K562 (cell line): ENCODE measurements around the gene REX1BD.

Source experiments
- JUND ChIP-seq, 2 experiments: IDR thresholded peaks; 2 replicates in 1 of 2; 3 replicates in 1 of 2; pipeline ENCODE4 v1.6.1; 2011; ENCODE audit warnings: borderline replicate concordance in 2 of 2, low read depth in 2 of 2, low read length in 2 of 2, improper control_type of control experiment in 1 of 2, missing biosample characterization in 1 of 2, missing genetic modification characterization in 1 of 2, missing genetic modification reagents in 1 of 2
- KDM1A ChIP-seq, 2 experiments: fragments of 450-650 bp; IDR thresholded peaks; 2 replicates each; pipeline ENCODE4 v1.6.1; 2016; ENCODE audit warnings: mild to moderate bottlenecking in 2 of 2
- NELFE ChIP-seq: IDR thresholded peaks from 2 replicates; pipeline ENCODE4 v1.6.1; 2011; ENCODE audit warnings: mild to moderate bottlenecking; ENCODE audit not compliant: insufficient read depth, insufficient read length
- PTBP1 ChIP-seq: fragments of 200-400 bp; formaldehyde crosslinking; IDR thresholded peaks from 2 replicates; pipeline ENCODE4 v1.6.1; 2017; ENCODE audit warnings: low read depth, low read length
- RBM25 ChIP-seq: fragments of 200-400 bp; formaldehyde crosslinking; IDR thresholded peaks from 2 replicates; pipeline ENCODE4 v1.6.1; 2018; ENCODE audit warnings: low read length, low read depth, moderate library complexity; ENCODE audit not compliant: severe bottlenecking
- SPI1 ChIP-seq: IDR thresholded peaks from 2 replicates; pipeline ENCODE4 v1.6.1; 2011; ENCODE audit warnings: low read depth, low read length, control low read depth, borderline replicate concordance
- TF ChIP-seq, protein P1 (sequence below), 3 experiments: IDR thresholded peaks in 2 of 3; conservative IDR thresholded peaks in 1 of 3; 2 replicates each; pipeline ENCODE4 v1.5.1; 2011 to 2012; ENCODE audit warnings: low read length in 3 of 3, mild to moderate bottlenecking in 3 of 3, control low read depth in 2 of 3, improper control_type of control experiment in 1 of 3, inconsistent platforms in 1 of 3, low read depth in 1 of 3, mixed read lengths in 1 of 3, moderate library complexity in 1 of 3; ENCODE audit not compliant: insufficient read depth in 2 of 3

DNA sequence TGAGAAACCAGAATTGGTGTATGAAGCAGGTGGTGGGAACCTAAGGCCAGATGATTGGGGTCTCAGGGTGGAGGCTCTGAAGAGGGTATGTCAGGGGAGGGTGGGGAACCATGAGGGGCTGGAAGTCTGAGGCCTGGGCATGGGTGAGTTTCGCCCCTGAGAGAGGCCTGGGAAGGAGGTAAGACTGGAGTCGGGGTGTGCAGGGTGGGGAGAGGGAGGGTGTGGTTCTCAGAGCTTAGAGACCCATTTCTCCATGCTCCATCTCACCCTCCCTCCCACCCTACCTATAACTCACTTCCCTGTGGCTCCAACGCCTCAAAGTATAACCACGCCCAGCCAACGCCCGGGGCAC is 47.2 kb downstream of the REX1BD start:
- TF ChIP-seq, protein P1, sequence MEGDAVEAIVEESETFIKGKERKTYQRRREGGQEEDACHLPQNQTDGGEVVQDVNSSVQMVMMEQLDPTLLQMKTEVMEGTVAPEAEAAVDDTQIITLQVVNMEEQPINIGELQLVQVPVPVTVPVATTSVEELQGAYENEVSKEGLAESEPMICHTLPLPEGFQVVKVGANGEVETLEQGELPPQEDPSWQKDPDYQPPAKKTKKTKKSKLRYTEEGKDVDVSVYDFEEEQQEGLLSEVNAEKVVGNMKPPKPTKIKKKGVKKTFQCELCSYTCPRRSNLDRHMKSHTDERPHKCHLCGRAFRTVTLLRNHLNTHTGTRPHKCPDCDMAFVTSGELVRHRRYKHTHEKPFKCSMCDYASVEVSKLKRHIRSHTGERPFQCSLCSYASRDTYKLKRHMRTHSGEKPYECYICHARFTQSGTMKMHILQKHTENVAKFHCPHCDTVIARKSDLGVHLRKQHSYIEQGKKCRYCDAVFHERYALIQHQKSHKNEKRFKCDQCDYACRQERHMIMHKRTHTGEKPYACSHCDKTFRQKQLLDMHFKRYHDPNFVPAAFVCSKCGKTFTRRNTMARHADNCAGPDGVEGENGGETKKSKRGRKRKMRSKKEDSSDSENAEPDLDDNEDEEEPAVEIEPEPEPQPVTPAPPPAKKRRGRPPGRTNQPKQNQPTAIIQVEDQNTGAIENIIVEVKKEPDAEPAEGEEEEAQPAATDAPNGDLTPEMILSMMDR (IDR thresholded peaks at IDR 0.05 in 2 of 3, conservative IDR thresholded peaks at IDR 0.05 in 1 of 3; ENCODE audit: insufficient read depth in 2 of 3, low read depth in 1 of 3, low read length in 3 of 3) = no peak
- no peak for TF ChIP-seq JUND (IDR thresholded peaks at IDR 0.05; ENCODE audit: borderline replicate concordance, low read depth, low read length)
- TF ChIP-seq JUND (tag; IDR thresholded peaks at IDR 0.05; ENCODE audit: borderline replicate concordance, low read depth, low read length) = no peak
- no peak for TF ChIP-seq NELFE
- no peak for TF ChIP-seq RBM25
- TF ChIP-seq KDM1A (IDR thresholded peaks at IDR 0.05) = no peak
- TF ChIP-seq SPI1 = no peak
- TF ChIP-seq PTBP1 = no peak
